ENCODE data around the gene NFIC.
"Not testable (repeated sequence)": the region's sequence is repeated elsewhere in the genome, so short reads cannot be mapped to it uniquely, and the experiment has no call there.

The NFIC gene

DNA sequence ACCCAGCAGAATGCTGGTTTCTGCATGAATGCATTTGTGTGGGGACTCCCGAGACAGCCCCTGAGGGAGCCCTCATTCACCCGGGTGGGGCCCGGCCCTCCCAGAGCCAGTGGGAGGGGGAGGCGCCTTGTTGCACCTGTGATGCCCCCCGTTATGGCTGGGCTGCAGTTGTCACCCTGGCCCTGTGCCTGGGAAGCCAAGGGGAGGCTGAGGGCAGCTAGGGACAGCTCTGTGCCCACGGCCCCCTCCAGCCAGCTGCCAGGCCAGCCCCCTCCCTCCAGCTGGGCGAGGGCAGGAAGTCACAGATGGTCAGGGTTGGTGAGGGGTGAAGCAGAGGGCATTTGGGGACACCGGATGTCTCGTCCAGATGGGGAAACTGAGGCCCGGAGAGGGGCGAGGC is 26.1 kb downstream of the NFIC start:
- DNase-seq (ENCODE audit: extremely low read depth, low read depth): no peak
- H3K4me3 ChIP-seq (replicated peaks; ENCODE audit: low read depth, low read length): no peak overlapping the region
- TF ChIP-seq, protein P1, sequence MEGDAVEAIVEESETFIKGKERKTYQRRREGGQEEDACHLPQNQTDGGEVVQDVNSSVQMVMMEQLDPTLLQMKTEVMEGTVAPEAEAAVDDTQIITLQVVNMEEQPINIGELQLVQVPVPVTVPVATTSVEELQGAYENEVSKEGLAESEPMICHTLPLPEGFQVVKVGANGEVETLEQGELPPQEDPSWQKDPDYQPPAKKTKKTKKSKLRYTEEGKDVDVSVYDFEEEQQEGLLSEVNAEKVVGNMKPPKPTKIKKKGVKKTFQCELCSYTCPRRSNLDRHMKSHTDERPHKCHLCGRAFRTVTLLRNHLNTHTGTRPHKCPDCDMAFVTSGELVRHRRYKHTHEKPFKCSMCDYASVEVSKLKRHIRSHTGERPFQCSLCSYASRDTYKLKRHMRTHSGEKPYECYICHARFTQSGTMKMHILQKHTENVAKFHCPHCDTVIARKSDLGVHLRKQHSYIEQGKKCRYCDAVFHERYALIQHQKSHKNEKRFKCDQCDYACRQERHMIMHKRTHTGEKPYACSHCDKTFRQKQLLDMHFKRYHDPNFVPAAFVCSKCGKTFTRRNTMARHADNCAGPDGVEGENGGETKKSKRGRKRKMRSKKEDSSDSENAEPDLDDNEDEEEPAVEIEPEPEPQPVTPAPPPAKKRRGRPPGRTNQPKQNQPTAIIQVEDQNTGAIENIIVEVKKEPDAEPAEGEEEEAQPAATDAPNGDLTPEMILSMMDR (IDR thresholded peaks at IDR 0.05; ENCODE audit: low read depth, low read length, missing control alignments): no peak

DNA sequence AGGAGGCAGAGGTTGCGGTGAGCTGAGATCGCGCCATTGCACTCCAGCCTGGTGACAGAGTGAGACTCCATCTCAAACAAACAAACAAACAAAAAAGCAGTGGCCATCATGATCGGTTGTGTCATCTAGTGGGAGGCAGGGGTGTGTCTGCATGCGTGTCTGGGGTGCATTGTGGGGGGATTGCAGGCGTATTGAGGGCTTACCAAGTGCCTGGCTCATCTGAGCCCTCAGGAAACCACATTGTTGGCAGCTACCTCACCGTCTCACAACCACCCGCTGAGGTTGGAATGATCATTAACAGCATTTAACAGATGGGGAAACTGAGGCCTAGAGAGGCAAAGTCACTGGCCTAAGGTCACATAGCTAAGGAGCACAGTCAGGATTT is 30.5 kb downstream of the NFIC start:
- H3K4me3 ChIP-seq (replicated peaks; ENCODE audit: low read depth, low read length): no peak overlapping the region
- no peak for DNase-seq (ENCODE audit: extremely low read depth, low read depth)
- TF ChIP-seq, protein P1 (IDR thresholded peaks at IDR 0.05; ENCODE audit: low read depth, low read length, missing control alignments): no peak

DNA sequence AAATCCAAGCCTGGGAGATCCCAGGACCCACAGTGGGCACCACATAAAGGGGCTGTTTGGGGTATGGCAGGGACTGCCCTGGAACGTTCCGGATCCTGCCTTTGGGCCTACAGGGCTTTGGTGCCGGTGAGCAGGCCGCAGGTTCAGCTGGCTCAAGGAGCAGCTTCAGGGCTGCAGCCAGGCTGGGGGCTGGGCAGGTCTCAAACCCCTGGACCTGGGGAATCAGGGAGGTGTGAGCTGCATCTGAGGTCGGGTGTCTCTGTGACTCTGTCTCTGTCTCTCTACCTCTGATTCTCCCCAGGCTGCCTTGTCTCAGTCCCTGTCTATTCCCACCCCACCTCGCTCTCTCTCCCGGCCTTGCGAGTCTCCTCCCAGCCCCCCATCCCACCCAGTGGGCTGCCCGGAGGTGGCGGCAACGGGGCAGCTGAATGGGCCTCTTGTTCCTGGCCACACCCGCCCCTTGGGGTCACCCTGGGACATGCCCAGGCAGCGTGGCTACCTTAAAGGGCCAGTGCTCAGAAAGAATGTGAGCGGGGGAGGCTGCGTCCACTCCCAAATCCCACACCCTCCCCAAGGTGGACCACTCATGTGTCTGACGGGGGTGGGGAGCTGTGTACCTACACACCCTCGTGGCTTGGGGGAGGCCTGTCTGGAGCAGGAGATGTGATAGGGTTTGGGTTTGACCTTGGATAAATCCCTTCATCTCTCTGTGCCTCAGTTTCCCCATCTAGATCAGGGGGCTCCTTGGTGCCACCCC is 31.1 kb downstream of the NFIC start:
- DNase-seq (ENCODE audit: extremely low read depth, low read depth): no peak
- TF ChIP-seq, protein P1 (IDR thresholded peaks at IDR 0.05; ENCODE audit: low read depth, low read length, missing control alignments): no peak
- no peak overlapping the region for H3K4me3 ChIP-seq (replicated peaks; ENCODE audit: low read depth, low read length)

- no peak overlapping the region for H3K4me3 ChIP-seq (replicated peaks; ENCODE audit: low read depth, low read length)
- no peak for DNase-seq (ENCODE audit: extremely low read depth, low read depth)
- TF ChIP-seq, protein P1 (IDR thresholded peaks at IDR 0.05; ENCODE audit: low read depth, low read length, missing control alignments): no peak
Observed at GRCh38 chr19:3398114-3398899, 31.9 kb downstream of the NFIC start.

DNA sequence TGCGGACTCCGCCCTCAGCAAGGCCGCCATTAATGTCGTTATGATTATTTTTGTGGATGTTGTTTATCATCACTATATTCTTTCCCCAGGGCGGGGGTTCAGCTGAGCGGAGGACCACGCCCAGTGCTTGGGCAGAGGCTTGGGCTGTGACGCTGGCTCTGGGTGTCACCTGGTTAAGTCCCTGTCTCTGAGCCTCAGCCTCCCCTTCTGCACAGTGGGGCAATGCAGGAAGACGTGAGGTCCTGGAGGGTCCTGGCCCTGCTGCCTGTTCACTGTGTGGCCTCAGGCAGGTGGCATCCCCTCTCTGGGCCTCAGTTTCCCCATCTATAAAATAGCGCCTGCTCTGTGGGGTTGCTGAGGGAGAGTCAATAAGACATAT is 32.5 kb downstream of the NFIC start:
- no peak overlapping the region for H3K4me3 ChIP-seq (replicated peaks; ENCODE audit: low read depth, low read length)
- TF ChIP-seq, protein P1 (IDR thresholded peaks at IDR 0.05; ENCODE audit: low read depth, low read length, missing control alignments): no peak
- DNase-seq (ENCODE audit: extremely low read depth, low read depth): no peak

GRCh38 chr19:3399311-3399710 is 32.9 kb downstream of the NFIC start:
- DNase-seq (ENCODE audit: extremely low read depth, low read depth); H3K4me3 ChIP-seq (replicated peaks; ENCODE audit: low read depth, low read length): not testable (repeated sequence)

DNA sequence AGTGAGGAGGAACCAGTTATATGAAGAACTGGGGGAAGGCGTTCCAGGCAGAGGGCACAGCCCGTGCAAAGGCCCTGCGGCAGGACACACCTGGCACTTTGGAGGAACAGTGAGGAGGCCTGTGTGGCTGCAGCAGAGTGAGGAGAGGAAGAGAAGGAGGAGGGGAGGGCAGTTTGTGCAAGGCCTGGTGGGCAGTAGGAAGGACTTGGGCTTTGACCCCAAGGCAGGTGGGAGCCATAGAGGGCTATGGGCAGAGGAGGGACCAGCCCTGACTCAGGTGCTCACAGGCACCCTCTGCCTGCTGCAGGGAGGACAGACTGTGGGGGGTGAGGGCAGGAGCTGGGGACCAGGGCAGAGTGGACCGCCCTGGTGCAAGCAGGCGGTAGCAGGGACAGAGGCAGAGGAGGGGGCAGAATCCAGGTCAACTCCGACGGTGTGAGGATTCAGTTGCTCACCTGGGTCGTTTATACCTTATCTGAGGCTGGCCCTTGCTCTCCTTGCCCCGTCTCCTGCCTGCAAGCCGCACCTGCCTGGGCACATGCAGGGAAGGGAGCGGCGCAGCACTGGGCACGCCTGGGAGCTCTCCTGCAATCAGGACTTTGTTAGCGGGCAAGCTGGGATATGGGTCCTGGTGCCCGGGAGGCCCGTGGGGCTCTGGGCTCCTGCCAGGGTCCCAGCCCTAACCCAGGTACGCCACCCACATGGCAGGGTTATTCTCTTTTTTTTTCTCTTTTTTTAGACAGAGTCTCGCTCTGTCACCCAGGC is 34.8 kb downstream of the NFIC start:
- no peak overlapping the region for H3K4me3 ChIP-seq (replicated peaks; ENCODE audit: low read depth, low read length)
- TF ChIP-seq, protein P1 (IDR thresholded peaks at IDR 0.05; ENCODE audit: low read depth, low read length, missing control alignments): no peak
- DNase-seq (ENCODE audit: extremely low read depth, low read depth): no peak
